Hepatocyte (in vitro differentiated cells): ENCODE results near the gene EMC1. TPM values are rescaled to one million over a fixed set of nuclear protein-coding genes. Genes with fewer than 3 reads are reported as not detected.
"Not testable (repeated sequence)": the region's sequence is repeated elsewhere in the genome, so short reads cannot be mapped to it uniquely, and the experiment has no call there.

ENCODE experiments used
- DNase-seq: peaks from one replicate; pipeline ENCODE4 v3.0.0-alpha.2; 2016; ENCODE audit warnings: low spot score
- H2AFZ ChIP-seq: fragments of 200-600 bp; sonication (generic); 2 replicates; pipeline ENCODE4 v1.6.0; 2016; ENCODE audit warnings: antibody characterized with exemption, mild to moderate bottlenecking
- H3K27ac ChIP-seq: fragments of 200-600 bp; sonication (generic); 2 replicates; pipeline ENCODE4 v1.5.1; 2016; ENCODE audit warnings: mild to moderate bottlenecking
- H3K27me3 ChIP-seq: fragments of 200-600 bp; sonication (generic); 2 replicates; pipeline ENCODE4 v1.6.1; 2016
- H3K36me3 ChIP-seq: fragments of 200-600 bp; sonication (generic); replicated peaks from 2 replicates; pipeline ENCODE4 v1.5.1; 2016; ENCODE audit warnings: low read depth; ENCODE audit not compliant: insufficient read depth
- H3K4me1 ChIP-seq: fragments of 200-600 bp; sonication (generic); 2 replicates; pipeline ENCODE4 v1.5.1; 2016; ENCODE audit warnings: mild to moderate bottlenecking, moderate library complexity; ENCODE audit not compliant: insufficient read depth
- H3K4me2 ChIP-seq: fragments of 200-600 bp; sonication (generic); 2 replicates; pipeline ENCODE4 v1.6.0; 2016
- H3K4me3 ChIP-seq: fragments of 200-600 bp; sonication (generic); 2 replicates; pipeline ENCODE4 v1.5.1; 2016; ENCODE audit warnings: mild to moderate bottlenecking
- H3K79me2 ChIP-seq: fragments of 200-600 bp; sonication (generic); 2 replicates; pipeline ENCODE4 v1.6.0; 2017; ENCODE audit warnings: mild to moderate bottlenecking
- H3K9me2 ChIP-seq: fragments of 200-600 bp; sonication (generic); replicated peaks from 2 replicates; pipeline ENCODE4 v1.6.0; 2017; ENCODE audit warnings: mild to moderate bottlenecking; ENCODE audit not compliant: insufficient read depth
- H3K9me3 ChIP-seq: fragments of 200-600 bp; sonication (generic); 2 replicates; pipeline ENCODE4 v1.5.1; 2016; ENCODE audit warnings: low read depth, mild to moderate bottlenecking
- H4K20me1 ChIP-seq: fragments of 200-600 bp; sonication (generic); 2 replicates; pipeline ENCODE4 v1.6.0; 2016; ENCODE audit warnings: mild to moderate bottlenecking; ENCODE audit not compliant: insufficient read depth, poor library complexity, severe bottlenecking
- EZH2 ChIP-seq: fragments of 200-600 bp; sonication (generic); IDR thresholded peaks from 2 replicates; pipeline ENCODE4 v1.6.1; 2016; ENCODE audit warnings: antibody characterized with exemption, mild to moderate bottlenecking, borderline replicate concordance
- EZH2phosphoT487 ChIP-seq: fragments of 200-600 bp; sonication (generic); IDR thresholded peaks from one replicate; pipeline ENCODE4 v1.6.1; 2018; ENCODE audit warnings: antibody characterized with exemption, mild to moderate bottlenecking, low read depth, moderate library complexity; ENCODE audit not compliant: unreplicated experiment, severe bottlenecking
- WGBS: methylation state at CpG from one replicate; pipeline ENCODE4 v1.1.6; 2016; ENCODE audit warnings: low lambda C conversion rate; ENCODE audit errors: missing lambda C conversion rate; 5-methylcytosine and 5-hydroxymethylcytosine counted together
- polyA plus RNA-seq: library from polyadenylated mRNA; unstranded; fragments of >200 nt; fragmentation: Nextera tagmentation; extraction: Ambion mirVana; gene quantifications from 2 replicates; pipeline ENCODE4 v1.2.1, GENCODE V29; 2016
- total RNA-seq: library from RNA; depleted of rRNA; stranded (reverse); fragments of >200 nt; gene quantifications from 2 replicates; pipeline ENCODE4 v1.2.3, GENCODE V29; 2014
- TF ChIP-seq, protein P1 (sequence below): fragments of 200-600 bp; sonication (generic); IDR thresholded peaks from 2 replicates; pipeline ENCODE4 v1.5.1; 2016; ENCODE audit warnings: antibody characterized with exemption, mild to moderate bottlenecking; ENCODE audit not compliant: poor library complexity

EMC1 gene
- total and polyA plus RNA-seq, 2 experiments from 2014 or later = 33.2 to 35.8 TPM

DNA sequence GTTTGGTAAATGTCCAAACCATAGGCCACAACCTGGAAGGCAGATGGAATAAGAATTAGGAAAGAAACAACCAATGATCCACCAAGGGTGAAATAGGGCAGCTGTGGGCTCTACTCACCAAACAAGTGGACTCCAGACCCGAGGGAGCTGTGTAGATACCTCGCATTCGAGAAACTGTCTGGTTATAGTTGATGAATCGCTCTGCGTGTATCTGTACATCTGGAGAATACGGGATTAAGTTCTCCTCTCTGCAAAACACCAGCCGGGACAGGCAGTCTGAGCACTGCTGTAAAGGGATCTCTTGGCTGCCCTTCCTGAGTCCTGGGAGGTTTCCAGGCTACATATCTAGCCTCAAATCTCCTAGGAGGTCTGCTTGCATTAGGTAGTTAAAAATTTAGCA, 31.9 kb downstream of the EMC1 start:
- Histone ChIP-seq H3K4me3 (no peak overlapping the region), H3K9me2 (no peaks in the 10 kb centered on the region), H3K36me3 (no peaks in the 10 kb centered on the region), H4K20me1 (no peaks in the 10 kb centered on the region), H2AFZ (no peak overlapping the region), H3K4me1 (no peaks in the 10 kb centered on the region), H3K79me2 (peaks cover 20% of the 10 kb centered on the region), H3K27me3 (no peaks in the 10 kb centered on the region), H3K27ac (no peak overlapping the region), H3K9me3 (no peaks in the 10 kb centered on the region), H3K4me2 (no peak overlapping the region)
- TF ChIP-seq EZH2phosphoT487 (no peak), EZH2 (no peak)
- TF ChIP-seq, protein P1, sequence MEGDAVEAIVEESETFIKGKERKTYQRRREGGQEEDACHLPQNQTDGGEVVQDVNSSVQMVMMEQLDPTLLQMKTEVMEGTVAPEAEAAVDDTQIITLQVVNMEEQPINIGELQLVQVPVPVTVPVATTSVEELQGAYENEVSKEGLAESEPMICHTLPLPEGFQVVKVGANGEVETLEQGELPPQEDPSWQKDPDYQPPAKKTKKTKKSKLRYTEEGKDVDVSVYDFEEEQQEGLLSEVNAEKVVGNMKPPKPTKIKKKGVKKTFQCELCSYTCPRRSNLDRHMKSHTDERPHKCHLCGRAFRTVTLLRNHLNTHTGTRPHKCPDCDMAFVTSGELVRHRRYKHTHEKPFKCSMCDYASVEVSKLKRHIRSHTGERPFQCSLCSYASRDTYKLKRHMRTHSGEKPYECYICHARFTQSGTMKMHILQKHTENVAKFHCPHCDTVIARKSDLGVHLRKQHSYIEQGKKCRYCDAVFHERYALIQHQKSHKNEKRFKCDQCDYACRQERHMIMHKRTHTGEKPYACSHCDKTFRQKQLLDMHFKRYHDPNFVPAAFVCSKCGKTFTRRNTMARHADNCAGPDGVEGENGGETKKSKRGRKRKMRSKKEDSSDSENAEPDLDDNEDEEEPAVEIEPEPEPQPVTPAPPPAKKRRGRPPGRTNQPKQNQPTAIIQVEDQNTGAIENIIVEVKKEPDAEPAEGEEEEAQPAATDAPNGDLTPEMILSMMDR = no peak
- WGBS = 80% methylated on average over 7 of the region's 7 CpGs
- no peak for DNase-seq

GRCh38 chr1:19216585-19216984, 34.7 kb downstream of the EMC1 start:
- peaks cover 48% of the 10 kb centered on the region for H3K79me2 ChIP-seq
- 98% methylated on average over 4 of the region's 4 CpGs for WGBS
- H3K27ac ChIP-seq, H3K4me3 ChIP-seq, H4K20me1 ChIP-seq, H3K36me3 ChIP-seq, H3K9me2 ChIP-seq, H3K9me3 ChIP-seq, DNase-seq, H2AFZ ChIP-seq, H3K27me3 ChIP-seq, H3K4me2 ChIP-seq: not testable (repeated sequence)
- peaks cover 20% of the 10 kb centered on the region for H3K4me1 ChIP-seq

DNA sequence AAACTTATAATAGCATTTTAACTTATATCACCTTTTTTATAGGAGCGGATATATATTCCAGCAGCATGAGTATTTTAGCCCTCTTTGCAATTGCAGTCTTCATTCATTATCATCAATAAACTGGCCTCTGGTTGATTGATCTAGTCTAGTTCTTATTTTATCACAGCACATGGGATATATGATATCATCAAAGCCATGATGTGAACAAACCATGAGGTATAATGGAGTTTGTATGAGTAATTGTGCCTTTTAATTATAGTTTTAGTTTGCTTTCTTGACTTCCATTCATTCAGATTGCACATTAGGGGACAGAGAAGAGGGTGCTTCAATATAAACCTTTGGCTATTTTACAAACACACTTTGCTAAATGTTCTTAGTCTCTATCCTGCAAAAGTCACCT, 37.7 kb downstream of the EMC1 start:
- H4K20me1 ChIP-seq = peaks cover 8% of the 10 kb centered on the region
- 100% methylated on average over 1 of the region's 1 CpG for WGBS
- H3K9me2 ChIP-seq = no peaks in the 10 kb centered on the region
- H3K9me3 ChIP-seq = no peaks in the 10 kb centered on the region
- H3K27me3 ChIP-seq = no peaks in the 10 kb centered on the region
- peaks cover 70% of the 10 kb centered on the region for H3K79me2 ChIP-seq
- H3K27ac ChIP-seq = no peak overlapping the region
- H3K4me3 ChIP-seq = no peak overlapping the region
- H3K4me2 ChIP-seq = peak overlapping the region; percentile 77
- no peak for DNase-seq
- no peak overlapping the region for H2AFZ ChIP-seq
- H3K36me3 ChIP-seq = no peaks in the 10 kb centered on the region
- peaks cover 23% of the 10 kb centered on the region for H3K4me1 ChIP-seq
- TF ChIP-seq EZH2phosphoT487 (no peak), EZH2 (no peak)
- TF ChIP-seq, protein P1 = no peak

DNA sequence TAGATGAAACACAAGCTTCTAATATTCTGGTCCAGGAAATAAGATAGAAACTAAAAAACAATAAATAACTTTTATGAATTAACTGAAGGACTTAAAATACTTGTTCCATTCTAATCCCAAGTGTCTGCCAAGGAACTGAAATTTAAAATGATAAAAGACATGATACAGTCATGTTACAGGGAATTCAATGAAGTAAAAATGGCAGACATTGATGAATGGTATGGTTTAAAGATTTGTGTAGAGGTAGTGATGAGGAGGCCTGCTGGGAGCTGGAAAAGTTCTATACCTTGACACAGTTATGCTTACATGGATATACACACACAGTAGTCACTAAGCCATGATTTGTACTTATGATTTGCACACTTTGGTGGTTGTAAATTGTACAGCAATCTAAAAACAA, 39.2 kb downstream of the EMC1 start:
- DNase-seq = no peak
- Histone ChIP-seq H4K20me1 (peaks cover 20% of the 10 kb centered on the region), H3K9me3 (no peaks in the 10 kb centered on the region), H2AFZ (no peak overlapping the region), H3K4me3 (no peak overlapping the region), H3K27me3 (no peaks in the 10 kb centered on the region), H3K27ac (peak overlapping the region; percentile 96), H3K4me2 (peak overlapping the region; percentile 77), H3K9me2 (no peaks in the 10 kb centered on the region), H3K4me1 (peaks cover 29% of the 10 kb centered on the region), H3K79me2 (peaks cover 85% of the 10 kb centered on the region), H3K36me3 (no peaks in the 10 kb centered on the region)
- TF ChIP-seq, protein P1 = no peak
- TF ChIP-seq EZH2 (no peak), EZH2phosphoT487 (no peak)
